HG03378 (cell line): Measurements from ENCODE around the gene SLC6A14.

ENCODE experiments used
- ATAC-seq: cut with Tn5 transposase; IDR thresholded peaks from one replicate; pipeline ENCODE4 v1.9.1; 2021; ENCODE audit warnings: mild to moderate bottlenecking, moderate library complexity; ENCODE audit not compliant: unreplicated experiment

Gene SLC6A14, protein sequence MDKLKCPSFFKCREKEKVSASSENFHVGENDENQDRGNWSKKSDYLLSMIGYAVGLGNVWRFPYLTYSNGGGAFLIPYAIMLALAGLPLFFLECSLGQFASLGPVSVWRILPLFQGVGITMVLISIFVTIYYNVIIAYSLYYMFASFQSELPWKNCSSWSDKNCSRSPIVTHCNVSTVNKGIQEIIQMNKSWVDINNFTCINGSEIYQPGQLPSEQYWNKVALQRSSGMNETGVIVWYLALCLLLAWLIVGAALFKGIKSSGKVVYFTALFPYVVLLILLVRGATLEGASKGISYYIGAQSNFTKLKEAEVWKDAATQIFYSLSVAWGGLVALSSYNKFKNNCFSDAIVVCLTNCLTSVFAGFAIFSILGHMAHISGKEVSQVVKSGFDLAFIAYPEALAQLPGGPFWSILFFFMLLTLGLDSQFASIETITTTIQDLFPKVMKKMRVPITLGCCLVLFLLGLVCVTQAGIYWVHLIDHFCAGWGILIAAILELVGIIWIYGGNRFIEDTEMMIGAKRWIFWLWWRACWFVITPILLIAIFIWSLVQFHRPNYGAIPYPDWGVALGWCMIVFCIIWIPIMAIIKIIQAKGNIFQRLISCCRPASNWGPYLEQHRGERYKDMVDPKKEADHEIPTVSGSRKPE

DNA sequence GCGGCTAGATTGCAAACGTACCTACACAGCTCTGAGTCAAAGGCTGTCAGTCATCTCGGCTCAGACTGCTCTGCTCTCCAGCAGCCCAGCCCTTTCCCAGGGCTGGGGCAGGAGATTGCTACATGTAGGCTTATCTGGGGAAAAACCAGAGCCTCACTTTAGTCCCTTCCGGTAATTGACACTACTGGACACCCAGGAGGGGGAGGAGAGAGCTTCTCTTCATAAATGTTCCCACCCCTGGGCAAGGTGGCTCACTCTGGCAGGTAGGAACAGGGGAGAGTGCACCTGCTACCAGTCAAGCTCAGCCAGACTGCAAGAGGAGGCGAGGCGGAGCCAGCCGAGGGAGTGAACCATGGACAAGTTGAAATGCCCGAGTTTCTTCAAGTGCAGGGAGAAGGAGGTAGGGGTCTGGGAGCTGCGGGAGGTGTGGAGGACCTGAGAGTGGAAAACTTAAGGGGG lies at the start of gene SLC6A14:
SLC6A14 (plus strand) TSS at position 249 of the 459 bp plus-strand sequence; CDS start at position 353, 104 bp downstream.
- no peak for ATAC-seq

DNA sequence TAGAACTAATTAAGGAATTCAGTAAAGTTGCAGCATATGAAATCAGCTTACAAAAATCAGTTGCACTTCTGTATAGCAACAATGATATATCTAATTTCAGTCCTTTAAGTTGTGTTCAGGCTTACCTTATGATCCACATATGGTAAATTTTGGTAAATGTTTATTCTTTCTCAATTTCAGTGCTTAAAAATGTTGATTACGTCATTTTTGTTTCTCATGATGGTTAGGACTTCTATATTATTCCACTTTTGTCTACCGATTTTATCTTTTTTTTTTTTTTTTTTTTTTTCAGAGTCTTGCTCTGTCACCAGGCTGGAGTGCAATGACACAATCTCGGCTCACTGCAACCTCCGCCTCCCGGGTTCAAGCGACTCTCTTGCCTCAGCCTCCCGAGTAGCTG lies 40.7 kb upstream of the SLC6A14 start:
- no peak for ATAC-seq

DNA sequence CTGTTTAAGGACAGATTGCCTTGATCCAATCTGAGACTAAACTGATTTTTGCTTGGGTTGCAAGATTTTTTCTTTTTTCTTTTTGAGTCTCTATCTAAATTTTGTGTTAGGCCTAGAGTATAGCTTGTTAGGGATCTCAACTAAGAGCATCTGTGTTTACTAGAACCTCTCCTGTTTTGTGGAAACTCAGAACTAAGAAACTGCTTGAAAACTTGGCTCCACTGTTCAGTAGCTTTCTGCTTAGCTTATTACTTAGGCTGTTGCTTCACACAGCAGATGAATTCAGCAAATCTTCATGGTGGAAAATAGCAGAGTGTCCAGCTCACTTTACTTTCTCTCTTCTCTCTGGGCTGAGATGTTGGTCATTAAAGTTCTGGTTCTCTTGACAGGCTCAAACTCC lies 36.7 kb upstream of the SLC6A14 start:
- ATAC-seq: no peak

DNA sequence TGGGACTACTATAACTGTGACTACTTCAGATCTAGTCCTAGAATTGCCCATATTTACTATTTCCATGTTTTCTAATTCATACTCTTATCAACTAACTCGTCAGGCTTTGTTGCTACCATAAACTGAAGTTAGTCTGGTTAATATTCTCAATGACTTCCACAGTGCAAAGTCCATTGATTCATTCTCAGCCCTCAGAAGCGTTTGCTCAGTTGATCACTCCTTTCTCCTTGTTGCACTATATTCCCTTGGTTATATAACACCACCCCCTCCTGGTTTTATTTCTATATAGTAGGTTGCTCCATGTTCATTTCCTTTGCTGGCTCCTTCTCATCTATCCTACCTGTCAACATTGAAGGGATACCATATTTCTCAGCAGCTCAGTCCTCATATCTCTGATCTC lies 27.2 kb upstream of the SLC6A14 start:
- no peak for ATAC-seq

DNA sequence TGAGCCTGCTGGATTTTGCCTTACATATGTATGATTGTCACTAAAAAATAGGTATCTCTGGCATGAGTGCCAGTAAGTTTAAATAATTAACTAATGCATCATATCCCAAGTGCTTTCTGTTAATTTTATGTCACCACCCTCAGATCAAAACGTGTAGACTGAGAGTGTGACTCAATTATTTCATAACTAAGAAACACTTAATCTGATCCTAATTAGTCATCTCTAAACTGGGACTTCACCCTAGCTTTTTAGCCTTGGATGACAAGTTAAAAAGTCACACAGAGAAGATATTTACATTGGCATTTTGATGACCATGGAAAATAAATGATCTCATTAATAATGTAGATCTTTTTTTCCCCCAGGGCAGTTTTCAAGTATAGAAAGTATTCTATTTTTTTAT lies 23.1 kb upstream of the SLC6A14 start:
- no peak for ATAC-seq

DNA sequence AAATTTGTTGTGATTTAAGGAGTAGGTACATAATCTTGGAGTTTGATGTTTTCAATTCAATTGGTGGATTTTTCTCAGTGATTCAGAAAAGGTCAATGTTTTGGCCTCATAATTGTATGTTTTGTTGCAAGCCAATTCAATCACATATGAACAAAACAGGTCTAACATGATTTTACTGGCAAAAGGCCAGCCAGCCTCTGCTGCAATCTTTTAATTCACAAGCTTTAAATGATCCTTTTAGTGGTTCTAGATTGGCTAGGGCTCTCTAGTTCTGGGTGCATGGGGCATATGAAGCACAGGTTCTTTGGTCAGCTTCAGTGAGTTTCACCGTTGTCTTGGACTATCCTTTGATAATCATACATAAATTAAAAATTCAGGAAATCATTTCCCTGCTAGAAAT lies 19.2 kb upstream of the SLC6A14 start:
- ATAC-seq: no peak

DNA sequence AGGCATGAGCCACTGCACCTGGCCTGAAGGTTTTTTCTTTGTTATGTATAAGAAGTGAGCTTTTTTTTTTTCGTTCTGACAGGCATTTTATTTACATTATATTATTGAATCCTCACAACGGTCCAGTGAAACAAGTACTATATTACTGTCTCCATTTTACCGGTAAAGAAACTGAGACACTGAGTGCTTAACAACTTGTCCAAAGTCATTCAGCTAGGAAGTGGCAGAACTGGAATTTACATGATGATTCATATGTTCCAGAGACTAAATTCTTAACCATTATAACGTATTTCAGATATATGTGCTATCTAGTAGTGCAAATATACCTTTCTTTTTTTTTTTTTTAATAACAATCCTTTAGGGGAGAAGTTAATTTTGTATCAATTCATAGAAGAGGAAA lies 18.4 kb upstream of the SLC6A14 start:
- ATAC-seq: no peak

DNA sequence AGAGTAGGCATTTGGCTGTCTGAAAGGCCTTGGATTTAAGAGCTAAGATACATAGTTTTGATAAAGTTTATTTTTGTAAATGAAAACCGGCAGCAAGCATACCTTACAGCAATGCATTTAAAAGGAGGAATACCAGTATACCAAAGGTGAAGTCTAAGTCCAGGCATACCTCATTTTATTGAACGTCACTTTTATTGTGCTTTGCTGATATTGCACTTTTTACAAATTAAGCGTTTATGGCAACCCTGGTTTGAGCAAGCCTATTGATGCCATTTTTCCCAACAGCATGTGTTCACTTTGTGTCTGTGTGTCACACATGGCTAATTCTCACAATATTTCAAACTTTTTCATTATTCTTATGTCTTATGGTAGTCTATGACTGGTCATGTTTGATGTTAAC lies 8.4 kb upstream of the SLC6A14 start:
- ATAC-seq: no peak

DNA sequence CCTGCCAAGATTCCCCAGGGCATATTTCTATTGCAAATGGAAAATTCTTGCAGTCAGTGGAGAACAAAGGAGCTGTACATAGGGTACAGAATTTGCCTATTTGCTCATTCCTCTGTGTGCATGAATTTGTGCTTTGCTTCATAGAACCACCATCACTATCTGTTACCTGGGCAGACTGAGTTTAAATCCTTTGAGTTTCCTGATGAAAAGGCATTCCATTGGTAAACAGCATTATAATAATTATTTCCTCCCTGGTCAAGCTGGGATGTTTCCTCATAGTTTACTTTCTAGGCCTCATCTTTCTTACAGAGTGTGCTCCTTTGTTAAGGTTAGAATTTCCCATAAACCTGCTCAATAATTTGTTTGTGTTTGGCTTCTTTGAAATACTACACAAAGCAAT lies 809 bp upstream of the SLC6A14 start:
- no peak for ATAC-seq

DNA sequence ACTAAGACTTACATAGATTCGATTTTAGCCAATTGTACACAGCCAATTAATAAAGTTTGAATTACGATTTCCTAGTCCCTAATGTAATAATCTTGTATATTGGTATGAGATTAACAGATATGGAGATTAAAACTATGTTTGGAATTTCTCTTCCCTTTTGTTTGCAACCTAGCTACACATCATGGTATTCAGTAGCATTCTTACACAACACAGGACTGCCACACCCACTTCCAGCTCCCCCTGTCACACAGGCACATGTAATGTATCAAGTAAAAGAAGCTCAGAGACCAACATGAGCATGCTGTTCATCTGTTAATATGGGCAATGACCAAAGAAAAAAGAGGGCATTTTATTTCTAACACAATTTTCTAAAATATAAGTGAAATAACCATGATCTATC lies 12.8 kb downstream of the SLC6A14 start:
- no peak for ATAC-seq

DNA sequence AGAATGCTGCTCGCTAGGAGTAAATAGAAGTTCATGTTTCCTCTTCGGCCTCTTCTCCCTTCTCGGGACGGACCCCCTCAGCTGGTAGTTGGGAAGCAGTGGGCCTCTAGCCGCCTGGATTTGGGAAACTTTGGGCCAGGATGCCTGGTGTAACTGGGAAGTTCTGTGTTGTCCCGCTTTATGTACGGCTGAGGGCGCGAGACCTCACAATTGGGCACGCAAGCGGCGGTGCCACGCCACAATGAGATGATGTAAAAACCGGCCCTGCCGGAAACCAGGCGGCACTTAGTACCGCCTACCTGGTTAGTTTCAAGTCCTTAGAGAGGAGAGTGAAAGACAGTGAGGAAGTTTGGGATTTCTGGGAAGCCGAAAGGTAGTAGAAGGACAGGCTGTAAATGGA lies 26.4 kb downstream of the SLC6A14 start, which contains the start of gene CT83:
CT83 (minus strand) TSS at position 155 of the 400 bp plus-strand sequence; CDS start at position 35, 120 bp downstream.
- ATAC-seq: no peak

DNA sequence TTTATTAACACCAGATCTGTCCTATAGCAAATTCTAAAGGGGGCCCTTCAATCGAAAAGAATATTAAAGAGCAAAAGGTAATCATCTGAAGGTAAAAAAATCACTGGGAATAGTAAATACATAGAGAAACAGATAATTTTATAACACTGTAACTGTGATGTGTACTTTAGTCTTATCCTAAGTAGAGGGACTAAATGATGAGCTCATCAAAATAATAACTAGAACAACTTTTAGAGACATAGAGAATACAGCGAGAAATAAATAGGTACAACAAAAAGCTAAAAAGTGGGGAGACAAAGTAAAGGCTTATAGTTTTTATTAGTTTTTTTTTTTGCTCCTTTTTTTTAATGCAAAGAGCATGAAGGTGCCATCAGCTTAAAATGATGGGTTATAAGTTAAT lies 43.7 kb downstream of the SLC6A14 start:
- no peak for ATAC-seq

DNA sequence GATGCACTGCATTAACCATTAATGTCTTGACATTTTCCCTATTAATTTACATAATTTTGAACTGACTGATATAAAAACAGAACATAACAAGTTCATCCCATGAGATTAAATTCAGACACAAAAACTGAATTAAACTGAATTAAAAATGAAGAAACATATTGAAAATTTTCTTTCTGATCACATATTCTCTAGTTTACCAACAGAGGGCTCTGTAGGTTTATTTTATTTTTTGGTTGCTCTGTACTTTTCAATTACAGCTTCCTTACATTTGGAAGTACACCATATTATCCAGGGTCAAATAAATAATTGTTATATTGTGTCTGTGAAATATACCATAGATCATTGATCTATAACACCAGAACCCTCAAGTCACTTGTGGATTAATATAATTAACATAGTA lies 53.7 kb downstream of the SLC6A14 start:
- ATAC-seq: no peak

DNA sequence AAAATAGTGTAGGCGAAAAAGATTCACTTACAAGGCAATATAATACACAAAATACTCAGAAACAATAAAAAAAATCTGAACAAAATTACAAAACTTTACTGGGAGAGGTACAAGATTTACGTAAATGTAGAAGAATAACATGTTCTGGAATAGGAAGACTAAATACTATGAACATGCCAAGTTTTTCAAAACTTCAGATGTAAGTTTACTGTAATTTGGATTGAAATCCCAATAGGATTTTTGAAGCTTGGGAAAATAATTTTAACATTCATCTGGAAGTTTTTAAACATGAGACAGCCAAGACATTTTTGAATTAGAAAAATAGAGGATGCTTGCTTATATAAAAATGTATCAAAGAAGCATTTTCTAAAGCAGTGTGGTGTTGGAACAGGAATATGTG lies 56.9 kb downstream of the SLC6A14 start:
- no peak for ATAC-seq

DNA sequence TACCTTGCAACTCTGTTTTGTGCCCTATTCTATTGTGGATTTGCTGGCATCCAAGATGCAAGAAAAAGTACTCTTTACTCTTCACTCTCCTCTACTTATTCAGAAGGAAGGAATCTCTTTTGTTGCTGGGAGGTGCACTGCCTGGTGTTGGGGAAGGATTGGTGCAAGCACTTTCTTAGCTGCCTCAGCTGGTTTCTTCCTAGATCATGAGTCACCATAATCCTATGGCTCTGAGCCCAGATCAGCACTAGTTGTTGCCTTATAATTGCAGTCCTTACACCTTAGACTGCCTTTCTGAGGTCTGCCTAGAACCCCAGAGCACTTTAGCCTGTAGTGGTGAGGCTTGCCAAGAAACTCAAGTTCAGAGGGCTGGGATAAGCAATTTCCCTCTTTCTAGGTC lies 63.4 kb downstream of the SLC6A14 start:
- no peak for ATAC-seq
